HG02571 (cell line): Measurements from ENCODE around the gene IGSF21.

ENCODE experiments used
- ATAC-seq: cut with Tn5 transposase; IDR thresholded peaks from one replicate; pipeline ENCODE4 v1.9.1; 2021; ENCODE audit warnings: mild to moderate bottlenecking, moderate library complexity; ENCODE audit not compliant: unreplicated experiment

The IGSF21 gene

DNA sequence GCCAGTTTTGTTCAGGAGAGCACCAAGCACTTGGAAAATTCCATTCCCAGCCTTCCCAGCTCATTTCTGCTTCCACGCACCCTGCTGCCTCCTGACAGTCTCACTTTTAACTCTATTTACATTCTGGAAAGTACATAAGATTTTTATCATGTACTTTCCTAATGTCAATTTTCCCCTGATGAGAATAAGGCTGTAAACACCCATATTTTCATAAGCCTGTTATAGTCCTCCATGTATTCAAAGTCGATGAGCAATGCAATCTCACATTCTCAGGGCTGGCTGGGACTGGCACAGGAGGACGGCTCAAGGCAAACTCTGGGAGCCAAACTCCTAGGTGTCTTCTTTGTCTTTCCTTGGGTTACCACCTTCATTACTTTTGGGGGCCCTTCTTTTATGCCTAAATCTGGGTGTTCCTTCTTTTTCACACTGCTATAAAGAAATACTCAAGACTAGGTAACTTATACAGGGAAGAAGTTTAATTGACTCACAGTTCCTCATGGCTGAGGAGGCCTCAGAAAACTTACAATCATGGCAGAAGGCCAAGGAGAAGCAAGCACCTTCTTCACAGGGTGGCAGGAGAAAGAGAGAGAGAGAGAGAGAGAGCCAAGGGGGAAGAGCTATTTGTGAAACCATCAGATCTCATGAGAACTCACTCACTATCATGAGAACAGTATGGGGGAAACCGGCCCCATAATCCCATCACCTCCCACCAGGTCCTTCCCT is 94.6 kb downstream of the IGSF21 start:
- no peak for ATAC-seq

DNA sequence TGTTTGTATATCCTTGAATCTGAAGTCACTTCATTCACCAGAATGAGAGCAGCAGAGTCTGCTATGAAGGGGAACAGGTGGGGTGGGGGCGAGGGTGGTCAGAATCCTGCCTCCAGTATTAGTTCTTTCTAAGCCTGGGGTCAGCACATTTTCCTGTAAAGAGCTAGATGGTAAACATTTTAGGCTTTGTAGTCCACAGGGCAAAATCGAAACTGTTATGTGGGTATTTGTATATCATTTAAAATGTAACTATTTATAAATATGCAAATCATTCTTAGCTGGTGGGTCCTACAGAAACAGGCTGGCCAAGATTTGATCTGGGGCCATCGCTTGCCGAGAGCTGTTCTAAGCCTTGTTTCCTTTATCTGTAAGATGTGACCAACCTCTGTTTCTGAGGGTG is 96.0 kb downstream of the IGSF21 start:
- ATAC-seq, result no peak

DNA sequence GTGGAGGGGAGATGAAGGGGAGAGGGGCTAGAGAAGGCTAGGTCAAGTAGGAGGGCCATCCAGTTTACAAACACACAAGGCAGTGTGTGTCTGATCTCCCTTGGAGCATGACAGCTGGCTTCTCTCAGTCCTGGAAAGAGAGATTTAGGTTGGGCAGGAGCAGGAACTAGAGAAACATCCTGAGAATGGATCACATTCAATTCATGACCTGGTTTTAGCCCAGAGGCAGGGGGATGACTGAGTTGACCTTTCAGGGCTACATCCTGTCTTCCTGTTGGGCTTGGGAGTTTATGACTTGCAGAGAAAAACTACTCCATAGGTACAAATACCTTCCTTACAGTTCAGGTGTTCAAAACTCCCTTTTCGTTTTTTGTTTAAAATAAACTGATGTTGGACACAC is 97.0 kb downstream of the IGSF21 start:
- no peak for ATAC-seq

DNA sequence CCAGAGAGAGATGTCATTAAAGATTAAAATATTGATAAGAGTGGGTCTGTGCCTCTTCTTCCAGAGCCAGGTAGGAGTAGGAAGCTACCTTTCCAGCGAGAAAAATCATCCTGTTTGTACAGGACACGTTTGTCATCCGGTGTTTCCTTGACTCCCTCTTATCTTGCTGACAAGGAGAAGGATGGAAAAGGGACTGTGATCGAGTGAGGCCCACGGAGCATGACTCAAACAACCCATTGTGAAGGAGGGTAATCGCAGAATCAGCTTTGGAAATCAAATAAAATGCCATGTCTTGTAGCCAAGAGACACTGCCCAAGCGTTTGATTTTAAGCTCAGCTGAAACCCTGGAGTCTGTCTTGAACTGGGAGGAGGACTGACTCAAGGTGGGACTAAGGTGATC is 97.7 kb downstream of the IGSF21 start:
- no peak for ATAC-seq

DNA sequence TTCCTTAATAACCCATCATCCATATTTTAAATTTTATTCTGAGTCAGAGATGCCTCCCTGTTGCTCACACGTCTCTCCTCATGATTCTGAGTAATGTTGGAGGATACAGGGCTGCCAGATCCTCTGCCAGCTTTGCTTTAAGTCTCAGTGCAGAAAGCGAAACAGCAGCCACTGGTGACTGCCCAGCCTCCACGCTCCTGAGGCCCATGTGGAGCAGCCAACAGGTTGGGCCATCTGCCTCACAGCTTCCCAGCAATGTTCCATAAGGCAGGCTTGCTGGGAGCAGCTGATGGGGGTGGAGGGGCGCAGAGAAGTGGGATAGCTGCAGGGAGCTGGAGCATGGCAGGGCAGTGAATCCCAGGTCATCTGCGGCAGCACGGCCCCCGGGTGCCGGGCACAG is 104.2 kb downstream of the IGSF21 start:
- ATAC-seq, result no peak

DNA sequence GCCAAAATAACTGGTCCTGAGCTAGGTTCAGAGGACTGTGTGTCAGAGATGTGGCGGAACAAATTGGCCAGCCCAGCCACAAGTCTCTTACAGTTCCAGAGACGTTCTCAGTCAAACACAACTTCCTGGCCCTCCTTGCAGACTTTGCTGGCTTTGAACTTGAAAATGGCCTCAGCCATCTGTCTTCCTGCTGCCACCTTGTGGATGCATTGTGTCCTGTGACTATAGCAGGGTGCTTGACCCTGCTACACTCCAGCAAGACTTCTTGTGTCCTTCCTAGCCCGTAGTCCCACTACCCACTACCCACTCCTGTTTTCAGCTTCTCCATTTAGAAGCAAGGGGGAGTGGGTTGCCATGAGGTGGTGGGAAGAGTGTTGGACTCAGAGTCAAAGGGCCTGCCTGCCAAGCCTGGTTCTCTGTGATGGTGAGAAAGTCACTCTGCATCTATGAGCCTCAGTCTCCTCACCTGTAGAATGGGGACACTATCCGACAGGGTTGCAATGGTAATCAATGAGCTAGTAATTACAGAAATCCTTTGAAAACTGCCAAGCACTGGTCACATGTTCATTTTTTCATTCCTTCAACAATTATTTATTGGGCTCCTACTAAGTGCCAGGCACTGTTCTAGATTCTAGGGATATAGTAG is 109.9 kb downstream of the IGSF21 start:
- no peak for ATAC-seq

DNA sequence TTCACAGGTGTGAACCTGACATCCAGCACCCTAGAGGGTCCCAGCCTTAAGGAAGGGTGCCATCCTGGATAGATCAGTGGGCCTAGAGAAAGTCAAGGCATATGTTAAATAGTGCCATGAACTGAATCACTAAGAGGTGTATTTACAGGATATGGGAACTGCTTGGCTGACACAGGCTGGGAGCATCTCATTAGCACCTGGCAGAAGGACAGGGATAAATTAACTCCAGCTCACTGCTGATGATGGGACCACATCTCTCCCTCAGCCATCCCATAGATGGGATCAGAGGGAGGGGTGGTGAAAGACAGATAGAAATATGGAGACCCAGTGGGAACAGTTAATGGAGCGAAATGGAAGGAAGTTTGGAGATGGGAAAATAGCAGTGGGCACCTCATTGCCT is 122.0 kb downstream of the IGSF21 start:
- no peak for ATAC-seq

DNA sequence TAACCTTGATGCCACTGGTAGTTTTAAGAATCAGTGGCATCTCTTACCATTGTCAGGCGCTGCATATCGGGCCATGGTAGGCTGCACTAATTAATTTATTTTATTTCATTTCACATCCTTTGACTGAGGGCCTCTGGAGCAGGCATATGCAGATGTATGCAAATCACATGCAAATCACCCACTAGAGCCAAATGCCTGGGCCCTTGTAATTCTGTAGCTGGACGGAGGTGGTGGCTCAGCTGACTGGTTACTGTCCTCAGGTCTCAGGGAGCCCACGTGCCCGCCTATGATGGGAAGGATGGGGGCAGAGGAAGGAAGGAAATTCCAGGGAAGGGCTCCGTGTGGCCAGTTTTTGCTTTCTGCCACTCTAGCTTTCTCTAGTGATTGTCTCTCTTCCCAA is 122.7 kb downstream of the IGSF21 start:
- no peak for ATAC-seq

DNA sequence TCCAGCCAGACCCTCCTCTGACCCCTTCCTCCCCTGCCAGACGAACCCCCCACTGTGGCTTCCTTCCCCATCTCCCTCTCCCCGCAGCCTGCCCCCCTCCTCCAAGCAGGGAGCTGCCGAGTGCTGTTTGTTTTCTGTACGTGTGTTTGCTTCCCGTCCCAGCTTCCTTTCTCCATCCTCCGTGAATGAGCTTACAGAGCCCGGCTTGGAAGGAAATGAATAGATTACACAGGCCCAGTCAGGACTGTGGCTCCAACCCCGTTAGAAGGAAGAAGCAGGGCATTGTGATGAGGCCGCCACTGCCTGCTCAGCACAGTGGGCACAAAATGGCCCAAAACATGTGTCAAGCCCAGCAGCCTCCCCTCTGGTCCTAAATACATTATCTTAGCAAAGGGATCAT is 123.2 kb downstream of the IGSF21 start:
- ATAC-seq, result no peak

DNA sequence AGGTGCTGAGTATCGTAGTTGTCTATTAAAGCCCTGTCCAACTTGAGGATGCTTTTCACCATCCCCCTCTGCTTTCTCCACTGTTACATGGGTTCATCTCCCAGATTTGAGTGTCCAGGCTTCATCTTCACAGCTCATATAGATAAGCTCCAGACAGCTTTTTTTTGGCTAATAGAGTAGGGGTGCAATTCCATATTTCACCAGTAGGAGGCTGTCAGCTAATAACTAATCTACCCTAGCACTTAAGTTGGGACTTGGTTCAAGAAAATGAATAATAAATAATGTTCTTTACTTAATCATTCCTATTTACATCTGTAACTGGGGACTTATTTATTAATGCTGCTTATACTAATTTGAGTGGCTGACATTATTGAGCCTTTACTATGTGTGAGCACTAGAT is 124.5 kb downstream of the IGSF21 start:
- ATAC-seq, result no peak

DNA sequence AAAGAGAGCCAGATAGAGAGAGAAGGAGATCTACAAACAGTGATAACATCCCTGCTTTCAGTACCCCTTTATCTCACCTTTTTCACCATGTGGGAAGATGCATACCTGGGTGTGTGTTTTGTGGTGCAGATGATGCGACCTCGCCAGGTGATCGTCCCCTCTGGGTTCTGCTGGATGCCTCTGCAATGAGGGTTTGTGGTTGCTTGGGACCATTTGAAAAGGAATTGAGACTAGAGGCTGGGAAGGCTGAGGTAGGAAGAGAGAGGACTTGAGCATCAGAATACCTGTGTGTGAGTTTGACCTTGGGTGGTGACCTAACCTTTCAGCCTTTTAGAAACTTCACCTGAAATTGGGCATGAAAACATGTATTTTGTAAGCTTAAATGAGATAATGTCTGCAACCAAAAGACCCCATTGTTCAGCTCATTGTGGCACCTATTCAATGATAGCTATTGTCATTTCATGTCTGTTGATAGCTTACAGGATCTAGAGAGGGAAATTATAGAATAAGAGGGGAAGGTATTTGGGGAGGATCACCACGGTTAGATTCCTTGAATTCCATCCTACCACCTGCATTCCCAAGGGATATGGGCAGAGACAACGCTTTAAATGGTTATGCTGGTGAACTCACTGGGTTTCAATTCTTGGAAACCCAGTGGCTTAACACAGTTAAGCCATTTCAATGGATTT is 125.7 kb downstream of the IGSF21 start:
- no peak for ATAC-seq

DNA sequence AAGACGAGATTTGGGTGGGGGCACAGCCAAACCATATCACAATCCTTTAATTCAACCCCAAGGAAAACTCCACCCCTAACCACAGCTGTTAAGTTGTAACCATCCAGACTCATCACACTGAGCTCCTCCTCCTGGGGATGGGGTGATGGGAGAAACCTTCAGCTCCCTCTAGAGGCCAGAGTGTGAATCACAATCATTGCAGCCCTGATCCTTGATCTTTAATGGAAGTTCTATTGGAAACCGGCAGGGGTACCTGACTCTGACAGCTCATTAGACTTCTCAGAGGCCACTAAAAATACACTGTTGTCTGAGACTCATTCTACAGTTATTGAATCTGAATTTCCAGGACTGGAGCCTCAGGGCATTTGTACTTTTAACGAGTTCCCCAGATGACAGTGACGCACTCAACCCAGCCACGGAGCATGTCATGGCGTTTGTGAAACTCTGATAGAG is 127.2 kb downstream of the IGSF21 start:
- ATAC-seq, result no peak

DNA sequence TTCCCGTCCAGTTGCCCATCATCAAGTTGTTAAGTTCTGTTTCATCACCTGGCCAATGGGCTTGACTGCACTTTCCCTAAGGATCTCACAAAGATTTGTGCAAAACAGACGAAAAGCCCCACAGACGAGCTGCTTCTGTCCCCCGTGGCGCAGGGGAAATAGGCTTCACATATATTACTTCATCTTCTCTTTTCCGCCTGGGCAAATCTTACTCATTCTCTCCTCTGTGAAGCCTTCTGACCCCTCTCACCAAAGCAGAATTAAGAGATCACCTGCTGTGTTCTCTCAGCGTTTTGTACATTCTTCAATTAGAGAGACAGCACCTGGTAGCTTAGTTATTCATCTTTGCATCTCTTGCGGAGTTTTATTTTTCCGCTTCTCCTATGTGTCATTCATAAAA is 129.8 kb downstream of the IGSF21 start:
- no peak for ATAC-seq

DNA sequence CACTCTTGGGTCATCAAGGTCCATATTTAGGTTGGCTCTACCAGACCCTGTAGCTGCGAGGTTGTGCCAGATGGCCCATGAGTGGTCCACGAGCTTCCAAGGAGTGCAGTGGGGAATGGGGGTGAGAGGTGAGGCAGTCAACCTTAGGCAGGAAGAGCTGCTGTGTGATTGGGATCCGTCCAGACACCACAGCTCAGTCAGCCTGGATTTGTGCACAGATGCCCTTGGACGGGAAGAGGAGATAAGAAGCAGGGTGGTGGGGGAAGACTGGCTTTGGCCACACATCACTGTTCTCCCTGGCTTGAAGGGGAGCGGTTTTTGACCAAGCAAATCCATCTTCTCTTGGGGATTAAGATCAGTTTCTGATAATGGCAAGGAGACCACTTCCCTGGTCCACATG is 130.6 kb downstream of the IGSF21 start:
- no peak for ATAC-seq

DNA sequence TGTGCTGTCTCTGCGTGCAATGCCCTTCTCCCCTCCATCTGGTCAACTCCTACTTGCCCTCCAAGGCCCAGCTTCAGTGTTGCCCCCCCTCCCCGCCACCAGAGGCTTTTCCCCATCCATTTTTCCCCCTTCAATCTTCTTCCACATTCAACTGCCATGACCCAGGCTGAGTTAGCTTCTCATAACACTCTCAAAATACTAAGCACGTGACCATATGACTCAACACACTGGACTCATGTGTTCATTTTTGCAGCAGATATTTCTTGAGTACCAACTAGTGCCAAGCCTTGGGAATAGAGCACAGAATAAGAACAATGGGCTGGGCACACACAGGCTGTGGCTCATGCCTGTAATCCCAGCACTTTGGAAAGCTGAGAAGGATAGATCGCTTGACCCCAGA is 132.1 kb downstream of the IGSF21 start:
- ATAC-seq, result no peak

DNA sequence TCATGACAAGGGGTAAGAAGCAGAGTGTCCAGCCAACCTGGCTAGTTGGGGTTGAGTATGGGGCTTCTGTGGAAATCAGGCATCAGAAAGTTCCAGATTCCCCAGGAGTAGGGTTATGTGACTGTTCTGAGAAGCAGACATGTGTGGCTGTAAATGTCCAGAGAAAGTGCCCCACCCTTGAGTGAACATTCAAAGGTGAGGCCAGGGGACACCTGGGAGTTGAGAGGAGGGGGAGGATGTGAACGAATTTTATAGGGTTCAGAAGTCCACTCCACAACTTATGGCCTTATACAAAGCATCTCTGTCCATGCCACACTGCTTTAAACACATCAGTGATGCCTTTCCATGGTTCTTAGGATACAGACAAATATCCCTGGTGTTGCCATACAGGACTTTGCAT is 133.3 kb downstream of the IGSF21 start:
- no peak for ATAC-seq

DNA sequence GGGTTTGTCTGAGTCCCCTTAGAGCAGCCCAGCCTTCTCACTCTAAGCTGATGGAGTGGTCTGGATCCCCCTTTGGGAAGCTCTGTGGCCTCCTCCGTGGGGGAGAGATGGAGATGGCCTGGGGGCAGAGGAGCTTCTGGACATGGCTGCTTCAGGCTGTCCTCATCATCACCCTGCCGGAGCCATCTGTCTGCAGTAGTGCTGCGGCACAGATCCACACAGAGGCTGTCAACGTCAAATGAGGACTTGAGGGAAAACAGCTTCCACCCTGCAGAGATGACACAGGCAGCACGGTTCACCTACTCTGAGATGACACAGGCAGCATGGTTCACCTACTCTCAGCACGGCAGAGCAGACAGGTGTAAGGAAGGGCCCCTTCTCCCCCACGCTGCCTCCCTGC is 134.3 kb downstream of the IGSF21 start:
- ATAC-seq, result no peak

DNA sequence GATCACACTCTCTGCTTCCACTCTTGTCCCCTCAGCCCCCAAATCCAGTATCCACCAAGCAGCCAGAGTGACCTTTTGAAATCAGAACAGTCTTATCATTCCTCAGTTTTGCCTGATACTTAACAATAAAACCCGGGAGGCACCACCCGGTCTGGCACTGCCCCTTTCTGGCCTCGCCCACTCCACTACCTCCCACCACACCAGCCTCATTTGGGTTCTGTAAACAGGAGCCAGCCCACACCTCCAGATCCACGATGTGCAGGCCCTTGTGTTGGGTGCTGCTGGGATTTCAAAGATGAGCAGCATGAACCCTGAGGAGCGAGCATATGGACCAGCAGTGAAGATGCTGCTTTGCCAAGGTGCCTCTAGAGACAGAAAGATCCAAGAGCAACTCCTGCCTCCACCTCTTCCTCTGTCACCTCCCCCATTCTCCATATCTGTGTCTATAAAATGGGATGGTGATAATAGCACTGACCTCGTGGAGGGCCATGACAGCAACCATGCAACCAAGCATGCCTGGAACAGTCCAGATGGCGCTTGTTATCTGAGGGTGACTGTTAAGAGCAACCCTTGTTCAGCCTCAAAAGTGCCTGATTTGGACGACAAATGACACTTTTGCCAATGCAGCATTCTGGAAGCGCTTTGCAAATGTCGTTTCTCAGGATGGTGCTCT is 136.0 kb downstream of the IGSF21 start:
- ATAC-seq, result no peak

DNA sequence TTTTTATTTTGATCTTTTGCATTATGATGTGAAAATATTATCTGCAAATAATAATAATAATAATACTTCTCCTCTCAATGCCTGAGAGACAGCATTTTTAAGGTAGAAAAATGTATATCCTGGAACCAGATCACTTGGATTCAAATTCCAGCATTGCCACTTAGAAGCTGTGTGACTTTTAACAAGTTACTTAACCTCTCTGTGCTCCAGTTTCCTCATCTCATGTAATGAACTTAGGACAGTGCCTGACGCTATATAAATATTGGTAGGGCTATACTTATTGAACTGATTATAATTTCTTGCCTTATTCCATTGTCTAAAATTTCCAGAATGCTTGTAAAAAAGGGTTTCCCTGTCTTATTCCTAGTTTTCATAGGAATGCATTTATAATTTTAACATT is 137.2 kb downstream of the IGSF21 start:
- no peak for ATAC-seq

DNA sequence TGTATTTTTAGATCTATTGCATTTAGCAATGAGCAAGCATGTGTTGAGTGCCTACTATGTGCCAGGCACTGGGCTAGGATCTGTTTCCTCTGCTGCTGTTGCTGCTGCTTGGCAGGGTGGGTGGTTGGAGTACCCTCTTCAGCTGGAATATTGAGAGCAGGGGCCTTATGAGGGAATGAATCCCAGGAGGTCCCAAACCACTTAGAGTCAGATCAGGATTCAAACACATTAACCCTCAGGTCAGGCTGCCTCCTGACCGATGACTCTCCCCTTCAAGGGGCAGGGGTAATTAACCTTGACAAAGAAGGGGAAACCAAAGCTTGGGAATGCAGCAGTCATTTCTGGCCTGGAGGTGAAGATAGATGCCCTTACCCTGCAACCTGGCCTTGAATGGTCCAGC is 138.0 kb downstream of the IGSF21 start:
- ATAC-seq, result no peak

DNA sequence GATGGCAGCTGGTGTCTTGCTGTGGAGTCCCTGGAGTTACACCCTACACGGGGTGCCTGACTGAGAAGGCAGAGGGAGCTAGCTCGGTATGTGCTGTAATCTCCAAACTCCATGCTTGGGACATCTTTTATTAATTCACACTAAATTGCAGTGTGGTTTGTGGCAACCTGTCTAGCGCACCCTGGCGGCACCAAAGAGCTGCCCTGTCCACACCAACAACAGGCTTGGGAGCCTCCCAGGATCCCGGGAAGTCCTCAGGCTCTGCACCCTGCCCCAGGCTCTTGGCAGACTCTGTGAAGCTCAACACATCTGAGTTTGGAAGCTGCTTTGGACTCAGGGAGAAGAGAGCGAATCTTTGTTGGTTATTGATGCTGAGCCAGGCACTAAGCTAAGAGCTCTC is 138.9 kb downstream of the IGSF21 start:
- ATAC-seq, result no peak

DNA sequence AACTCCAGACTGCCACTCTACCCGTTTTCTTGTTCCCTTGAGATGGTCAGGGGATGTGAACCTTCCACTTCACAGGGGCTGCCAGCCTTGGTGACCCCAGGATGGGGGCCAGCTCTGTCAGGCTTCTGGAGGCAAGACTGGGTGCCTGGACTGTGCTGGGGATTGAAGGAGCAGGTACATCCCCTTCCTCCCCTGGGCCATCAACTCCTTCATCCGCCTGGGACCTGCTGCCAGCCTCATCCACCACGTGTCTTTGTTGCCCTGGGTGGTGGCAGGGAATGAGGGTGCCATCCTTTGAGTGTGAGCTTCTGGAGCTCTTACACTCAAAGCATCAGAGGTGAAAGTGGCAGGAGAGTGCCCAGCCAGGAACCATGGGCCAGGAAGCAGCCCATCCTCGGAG is 139.6 kb downstream of the IGSF21 start:
- no peak for ATAC-seq
